GM12878 (cell line): ENCODE results near the gene KCTD12. TPM values are rescaled to one million over a fixed set of nuclear protein-coding genes. Genes with fewer than 3 reads are reported as not detected.

Experiments
- ATF7 ChIP-seq: fragments of 450-650 bp; IDR thresholded peaks from 2 replicates; pipeline ENCODE4 v1.6.1; 2016; ENCODE audit warnings: low read depth, mild to moderate bottlenecking
- BHLHE40 ChIP-seq, 2 experiments: fragments of 450-650 bp in 1 of 2; IDR thresholded peaks; 2 replicates each; pipeline ENCODE4 v1.6.1; 2011 to 2017; ENCODE audit warnings: low read depth in 2 of 2, borderline replicate concordance in 1 of 2, improper control_type of control experiment in 1 of 2, low read length in 1 of 2, mild to moderate bottlenecking in 1 of 2
- EZH2 ChIP-seq: IDR thresholded peaks from 2 replicates; pipeline ENCODE4 v1.6.1; 2012; ENCODE audit warnings: low read depth, mild to moderate bottlenecking, control low read depth, inconsistent platforms, low read length, borderline replicate concordance; ENCODE audit not compliant: control insufficient read depth
- MEF2B ChIP-seq: fragments of 450-650 bp; IDR thresholded peaks from 2 replicates; pipeline ENCODE4 v1.6.1; 2018; ENCODE audit warnings: mild to moderate bottlenecking, moderate library complexity; ENCODE audit not compliant: partially characterized antibody, poor library complexity, severe bottlenecking
- NR2C2 ChIP-seq: IDR thresholded peaks from 2 replicates; pipeline ENCODE4 v1.6.1; 2011; ENCODE audit warnings: borderline replicate concordance, low read depth; ENCODE audit not compliant: control insufficient read depth, insufficient read length
- NR2F1 ChIP-seq: fragments of 450-650 bp; conservative IDR thresholded peaks from 2 replicates; pipeline ENCODE4 v1.6.1; 2017; ENCODE audit warnings: mild to moderate bottlenecking
- NRF1 ChIP-seq: conservative IDR thresholded peaks from 2 replicates; pipeline ENCODE4 v1.6.1; 2011; ENCODE audit warnings: mild to moderate bottlenecking, low read depth, low read length, improper control_type of control experiment
- TBL1XR1 ChIP-seq: IDR thresholded peaks from 2 replicates; pipeline ENCODE4 v1.6.1; 2012; ENCODE audit warnings: low read depth, low read length, improper control_type of control experiment
- TCF7 ChIP-seq: IDR thresholded peaks from 2 replicates; pipeline ENCODE4 v1.6.1; 2014; ENCODE audit warnings: antibody characterized with exemption, borderline replicate concordance
- ZSCAN29 ChIP-seq: fragments of 450-650 bp; IDR thresholded peaks from 2 replicates; pipeline ENCODE4 v1.6.1; 2017; ENCODE audit warnings: mild to moderate bottlenecking, moderate library complexity
- polyA plus RNA-seq, 11 experiments: library from polyadenylated mRNA; depleted of rRNA in 4 of 11; unstranded in 6 of 11; stranded (reverse) in 5 of 11; fragments of >200 nt; fragmentation: Nextera tagmentation in 4 of 11; fragmentation: Illumina TruSeq in 1 of 11; extraction: Ambion mirVana in 4 of 11; extraction: Trizol in 1 of 11; gene quantifications; 1 replicate in 1 of 11; 2 replicates in 10 of 11; pipeline versions ENCODE4 v1.2.1 to v1.2.3, GENCODE V29; 2011 to 2016; ENCODE audit warnings: inconsistent platforms in 2 of 11, missing spikeins in 2 of 11, low read depth in 1 of 11
- total RNA-seq, 4 experiments: library from RNA; depleted of rRNA in 3 of 4; stranded (reverse); fragments of >200 nt in 3 of 4; fragmentation: Illumina TruSeq in 1 of 4; extraction: Trizol in 1 of 4; gene quantifications; 2 replicates each; pipeline versions ENCODE4 v1.2.1 to v1.2.3, GENCODE V29; 2013 to 2021
- TF ChIP-seq, protein P1 (sequence below): fragments of 450-650 bp; formaldehyde crosslinking; IDR thresholded peaks from 2 replicates; pipeline ENCODE4 v1.5.0; 2022; ENCODE audit warnings: mild to moderate bottlenecking, missing genetic modification characterization
- TF ChIP-seq, protein P2 (sequence below): IDR thresholded peaks from 2 replicates; pipeline ENCODE4 v1.6.1; 2011; ENCODE audit warnings: low read depth, low read length, improper control_type of control experiment, borderline replicate concordance
- TF ChIP-seq, protein P3 (sequence below): IDR thresholded peaks from 2 replicates; pipeline ENCODE4 v1.6.1; 2012; ENCODE audit warnings: low read depth, low read length, improper control_type of control experiment
- TF ChIP-seq, protein P4 (sequence below): IDR thresholded peaks from 2 replicates; pipeline ENCODE4 v1.6.1; 2012; ENCODE audit warnings: mild to moderate bottlenecking, low read depth, low read length
- TF ChIP-seq, protein P5 (sequence below): fragments of 450-650 bp; IDR thresholded peaks from 2 replicates; pipeline ENCODE4 v1.6.1; 2017; ENCODE audit warnings: mild to moderate bottlenecking, moderate library complexity

KCTD12 gene
- total and polyA plus RNA-seq, 10 of the 15 experiments (the other 5 are each of a cell fraction or from before 2014, with no cell fraction given), result 0.24 to 2.9 (median 0.92) TPM

DNA sequence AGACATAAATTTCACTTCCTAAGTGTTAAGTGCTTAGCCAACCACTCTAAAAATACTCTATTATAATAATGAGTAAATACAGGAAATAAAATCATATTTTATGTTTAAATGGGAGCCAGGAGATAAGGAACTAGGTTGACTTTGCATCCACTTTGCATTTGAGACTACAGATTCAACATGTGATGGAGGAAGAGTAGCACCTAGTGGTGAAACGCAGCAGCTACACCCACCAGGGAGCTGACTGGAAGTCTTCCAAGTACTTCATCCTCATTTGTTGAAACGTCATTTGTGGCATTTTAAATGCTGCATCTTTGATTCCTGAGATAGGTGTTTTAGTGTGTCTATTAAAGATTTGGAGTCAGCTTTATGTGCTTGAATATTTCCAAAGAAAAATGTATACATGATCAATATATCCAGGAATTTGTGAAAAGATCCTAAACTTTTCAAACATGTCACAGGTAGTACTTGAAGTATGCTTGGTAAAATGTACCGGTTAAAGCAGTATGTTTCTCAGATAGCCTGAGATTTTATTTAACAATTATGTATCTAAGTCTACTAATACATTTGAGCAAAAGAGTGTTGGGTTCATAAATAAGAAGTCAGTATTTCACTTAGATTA, 17.4 kb upstream of the KCTD12 start (continued):
- TF ChIP-seq, protein P1, sequence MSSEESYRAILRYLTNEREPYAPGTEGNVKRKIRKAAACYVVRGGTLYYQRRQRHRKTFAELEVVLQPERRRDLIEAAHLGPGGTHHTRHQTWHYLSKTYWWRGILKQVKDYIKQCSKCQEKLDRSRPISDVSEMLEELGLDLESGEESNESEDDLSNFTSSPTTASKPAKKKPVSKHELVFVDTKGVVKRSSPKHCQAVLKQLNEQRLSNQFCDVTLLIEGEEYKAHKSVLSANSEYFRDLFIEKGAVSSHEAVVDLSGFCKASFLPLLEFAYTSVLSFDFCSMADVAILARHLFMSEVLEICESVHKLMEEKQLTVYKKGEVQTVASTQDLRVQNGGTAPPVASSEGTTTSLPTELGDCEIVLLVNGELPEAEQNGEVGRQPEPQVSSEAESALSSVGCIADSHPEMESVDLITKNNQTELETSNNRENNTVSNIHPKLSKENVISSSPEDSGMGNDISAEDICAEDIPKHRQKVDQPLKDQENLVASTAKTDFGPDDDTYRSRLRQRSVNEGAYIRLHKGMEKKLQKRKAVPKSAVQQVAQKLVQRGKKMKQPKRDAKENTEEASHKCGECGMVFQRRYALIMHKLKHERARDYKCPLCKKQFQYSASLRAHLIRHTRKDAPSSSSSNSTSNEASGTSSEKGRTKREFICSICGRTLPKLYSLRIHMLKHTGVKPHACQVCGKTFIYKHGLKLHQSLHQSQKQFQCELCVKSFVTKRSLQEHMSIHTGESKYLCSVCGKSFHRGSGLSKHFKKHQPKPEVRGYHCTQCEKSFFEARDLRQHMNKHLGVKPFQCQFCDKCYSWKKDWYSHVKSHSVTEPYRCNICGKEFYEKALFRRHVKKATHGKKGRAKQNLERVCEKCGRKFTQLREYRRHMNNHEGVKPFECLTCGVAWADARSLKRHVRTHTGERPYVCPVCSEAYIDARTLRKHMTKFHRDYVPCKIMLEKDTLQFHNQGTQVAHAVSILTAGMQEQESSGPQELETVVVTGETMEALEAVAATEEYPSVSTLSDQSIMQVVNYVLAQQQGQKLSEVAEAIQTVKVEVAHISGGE (CRISPR knock-in tag), result no peak
- no peak for TF ChIP-seq ZSCAN29
- TF ChIP-seq TCF7, result no peak
- TF ChIP-seq, protein P2, sequence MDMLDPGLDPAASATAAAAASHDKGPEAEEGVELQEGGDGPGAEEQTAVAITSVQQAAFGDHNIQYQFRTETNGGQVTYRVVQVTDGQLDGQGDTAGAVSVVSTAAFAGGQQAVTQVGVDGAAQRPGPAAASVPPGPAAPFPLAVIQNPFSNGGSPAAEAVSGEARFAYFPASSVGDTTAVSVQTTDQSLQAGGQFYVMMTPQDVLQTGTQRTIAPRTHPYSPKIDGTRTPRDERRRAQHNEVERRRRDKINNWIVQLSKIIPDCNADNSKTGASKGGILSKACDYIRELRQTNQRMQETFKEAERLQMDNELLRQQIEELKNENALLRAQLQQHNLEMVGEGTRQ, result no peak
- no peak for TF ChIP-seq BHLHE40 (IDR thresholded peaks at IDR 0.05; ENCODE audit: borderline replicate concordance in 1 of 2, low read depth in 2 of 2, low read length in 1 of 2)
- 0 out of 2 replicates have a peak, but pooled peaks have one; percentile 53 for TF ChIP-seq EZH2
- TF ChIP-seq, protein P3, sequence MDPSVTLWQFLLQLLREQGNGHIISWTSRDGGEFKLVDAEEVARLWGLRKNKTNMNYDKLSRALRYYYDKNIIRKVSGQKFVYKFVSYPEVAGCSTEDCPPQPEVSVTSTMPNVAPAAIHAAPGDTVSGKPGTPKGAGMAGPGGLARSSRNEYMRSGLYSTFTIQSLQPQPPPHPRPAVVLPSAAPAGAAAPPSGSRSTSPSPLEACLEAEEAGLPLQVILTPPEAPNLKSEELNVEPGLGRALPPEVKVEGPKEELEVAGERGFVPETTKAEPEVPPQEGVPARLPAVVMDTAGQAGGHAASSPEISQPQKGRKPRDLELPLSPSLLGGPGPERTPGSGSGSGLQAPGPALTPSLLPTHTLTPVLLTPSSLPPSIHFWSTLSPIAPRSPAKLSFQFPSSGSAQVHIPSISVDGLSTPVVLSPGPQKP, result no peak
- TF ChIP-seq, protein P4, sequence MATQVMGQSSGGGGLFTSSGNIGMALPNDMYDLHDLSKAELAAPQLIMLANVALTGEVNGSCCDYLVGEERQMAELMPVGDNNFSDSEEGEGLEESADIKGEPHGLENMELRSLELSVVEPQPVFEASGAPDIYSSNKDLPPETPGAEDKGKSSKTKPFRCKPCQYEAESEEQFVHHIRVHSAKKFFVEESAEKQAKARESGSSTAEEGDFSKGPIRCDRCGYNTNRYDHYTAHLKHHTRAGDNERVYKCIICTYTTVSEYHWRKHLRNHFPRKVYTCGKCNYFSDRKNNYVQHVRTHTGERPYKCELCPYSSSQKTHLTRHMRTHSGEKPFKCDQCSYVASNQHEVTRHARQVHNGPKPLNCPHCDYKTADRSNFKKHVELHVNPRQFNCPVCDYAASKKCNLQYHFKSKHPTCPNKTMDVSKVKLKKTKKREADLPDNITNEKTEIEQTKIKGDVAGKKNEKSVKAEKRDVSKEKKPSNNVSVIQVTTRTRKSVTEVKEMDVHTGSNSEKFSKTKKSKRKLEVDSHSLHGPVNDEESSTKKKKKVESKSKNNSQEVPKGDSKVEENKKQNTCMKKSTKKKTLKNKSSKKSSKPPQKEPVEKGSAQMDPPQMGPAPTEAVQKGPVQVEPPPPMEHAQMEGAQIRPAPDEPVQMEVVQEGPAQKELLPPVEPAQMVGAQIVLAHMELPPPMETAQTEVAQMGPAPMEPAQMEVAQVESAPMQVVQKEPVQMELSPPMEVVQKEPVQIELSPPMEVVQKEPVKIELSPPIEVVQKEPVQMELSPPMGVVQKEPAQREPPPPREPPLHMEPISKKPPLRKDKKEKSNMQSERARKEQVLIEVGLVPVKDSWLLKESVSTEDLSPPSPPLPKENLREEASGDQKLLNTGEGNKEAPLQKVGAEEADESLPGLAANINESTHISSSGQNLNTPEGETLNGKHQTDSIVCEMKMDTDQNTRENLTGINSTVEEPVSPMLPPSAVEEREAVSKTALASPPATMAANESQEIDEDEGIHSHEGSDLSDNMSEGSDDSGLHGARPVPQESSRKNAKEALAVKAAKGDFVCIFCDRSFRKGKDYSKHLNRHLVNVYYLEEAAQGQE, result no peak
- no peak for TF ChIP-seq MEF2B
- TF ChIP-seq ATF7, result no peak
- TF ChIP-seq NR2C2, result no peak
- TF ChIP-seq, protein P5, sequence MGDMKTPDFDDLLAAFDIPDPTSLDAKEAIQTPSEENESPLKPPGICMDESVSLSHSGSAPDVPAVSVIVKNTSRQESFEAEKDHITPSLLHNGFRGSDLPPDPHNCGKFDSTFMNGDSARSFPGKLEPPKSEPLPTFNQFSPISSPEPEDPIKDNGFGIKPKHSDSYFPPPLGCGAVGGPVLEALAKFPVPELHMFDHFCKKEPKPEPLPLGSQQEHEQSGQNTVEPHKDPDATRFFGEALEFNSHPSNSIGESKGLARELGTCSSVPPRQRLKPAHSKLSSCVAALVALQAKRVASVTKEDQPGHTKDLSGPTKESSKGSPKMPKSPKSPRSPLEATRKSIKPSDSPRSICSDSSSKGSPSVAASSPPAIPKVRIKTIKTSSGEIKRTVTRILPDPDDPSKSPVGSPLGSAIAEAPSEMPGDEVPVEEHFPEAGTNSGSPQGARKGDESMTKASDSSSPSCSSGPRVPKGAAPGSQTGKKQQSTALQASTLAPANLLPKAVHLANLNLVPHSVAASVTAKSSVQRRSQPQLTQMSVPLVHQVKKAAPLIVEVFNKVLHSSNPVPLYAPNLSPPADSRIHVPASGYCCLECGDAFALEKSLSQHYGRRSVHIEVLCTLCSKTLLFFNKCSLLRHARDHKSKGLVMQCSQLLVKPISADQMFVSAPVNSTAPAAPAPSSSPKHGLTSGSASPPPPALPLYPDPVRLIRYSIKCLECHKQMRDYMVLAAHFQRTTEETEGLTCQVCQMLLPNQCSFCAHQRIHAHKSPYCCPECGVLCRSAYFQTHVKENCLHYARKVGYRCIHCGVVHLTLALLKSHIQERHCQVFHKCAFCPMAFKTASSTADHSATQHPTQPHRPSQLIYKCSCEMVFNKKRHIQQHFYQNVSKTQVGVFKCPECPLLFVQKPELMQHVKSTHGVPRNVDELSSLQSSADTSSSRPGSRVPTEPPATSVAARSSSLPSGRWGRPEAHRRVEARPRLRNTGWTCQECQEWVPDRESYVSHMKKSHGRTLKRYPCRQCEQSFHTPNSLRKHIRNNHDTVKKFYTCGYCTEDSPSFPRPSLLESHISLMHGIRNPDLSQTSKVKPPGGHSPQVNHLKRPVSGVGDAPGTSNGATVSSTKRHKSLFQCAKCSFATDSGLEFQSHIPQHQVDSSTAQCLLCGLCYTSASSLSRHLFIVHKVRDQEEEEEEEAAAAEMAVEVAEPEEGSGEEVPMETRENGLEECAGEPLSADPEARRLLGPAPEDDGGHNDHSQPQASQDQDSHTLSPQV, result 0 out of 2 replicates have a peak, but pooled peaks have one; percentile 25
- TF ChIP-seq NRF1, result no peak
- no peak for TF ChIP-seq NR2F1
- no peak for TF ChIP-seq TBL1XR1
